K562 (cell line): Measurements from ENCODE around the gene PLPPR1. TPM values are rescaled to one million over a fixed set of nuclear protein-coding genes. Genes with fewer than 3 reads are reported as not detected.

Source experiments
- ATAC-seq: fragments of 200-7000 bp; cut with Tn5 transposase; 3 replicates; pipeline ENCODE4 v1.9.1; 2020; ENCODE audit warnings: moderate library complexity
- BruUV-seq: library from RNA; stranded (reverse); fragments of 400-500 nt; replicated peaks from 2 replicates; lab custom pipeline; 2021; lab: Mats Ljungman, UMichigan
- CTCF ChIA-PET: fragments of 300-600 bp; formaldehyde crosslinking; extraction: SDS; loops from one replicate; lab custom pipeline; 2021; ENCODE audit warnings: low intra/inter-chr PET ratio; lab: Yijun Ruan, JAX
- POLR2A ChIA-PET: fragments of 300-600, 350-650 bp; sonication (Branson Sonifier 250); formaldehyde crosslinking; extraction: SDS; loops from one replicate; lab custom pipeline; 2021; ENCODE audit warnings: antibody characterized with exemption, inconsistent platforms; lab: Yijun Ruan, JAX
- DNase-seq, 4 experiments: peaks; one replicate each; pipeline versions ENCODE4 v3.0.0 to v3.0.0-alpha.2; 2011 to 2018; ENCODE audit warnings: low spot score in 3 of 4, mixed read lengths in 3 of 4; ENCODE audit errors: extremely low read depth in 1 of 4
- FAIRE-seq: peaks from 2 replicates; lab custom pipeline; 2011; peaks lifted over from hg19 to GRCh38; lab: Jason Lieb, UNC
- H2AFZ ChIP-seq: 2 replicates; pipeline ENCODE4 v1.6.0; 2011; ENCODE audit warnings: low read depth, low read length, control low read depth, inconsistent platforms
- H3K27ac ChIP-seq: fragments of 200-600 bp; 3 replicates; pipeline ENCODE4 v1.8.0; 2011; ENCODE audit warnings: low read depth, mild to moderate bottlenecking, control low read depth, inconsistent platforms, low read length, moderate library complexity, mixed read lengths; ENCODE audit errors: extremely low read depth
- H3K27me3 ChIP-seq, 2 experiments: fragments of 300-600 bp in 1 of 2; 2 replicates in 1 of 2; 3 replicates in 1 of 2; pipeline versions ENCODE4 v1.6.0 to v1.8.0; 2011; ENCODE audit warnings: inconsistent platforms in 2 of 2, low read length in 2 of 2, mild to moderate bottlenecking in 1 of 2, mixed read lengths in 1 of 2, moderate library complexity in 1 of 2; ENCODE audit not compliant: control insufficient read depth in 2 of 2, insufficient read depth in 2 of 2
- H3K36me3 ChIP-seq: fragments of 300-600 bp; 3 replicates; pipeline ENCODE4 v1.8.0; 2011; ENCODE audit warnings: mild to moderate bottlenecking, low read length, inconsistent platforms; ENCODE audit not compliant: control insufficient read depth, insufficient read depth
- H3K4me1 ChIP-seq, 2 experiments: fragments of 200-600 bp in 1 of 2; replicated peaks in 1 of 2; 2 replicates in 1 of 2; 3 replicates in 1 of 2; pipeline versions ENCODE4 v1.5.1 to v1.8.0; 2011; ENCODE audit warnings: inconsistent platforms in 2 of 2, low read length in 2 of 2, mild to moderate bottlenecking in 1 of 2, mixed read lengths in 1 of 2, moderate library complexity in 1 of 2; ENCODE audit not compliant: control insufficient read depth in 2 of 2, insufficient read depth in 2 of 2
- H3K4me2 ChIP-seq: 2 replicates; pipeline ENCODE4 v1.6.1; 2011; ENCODE audit warnings: low read length, control low read depth, inconsistent platforms, mixed read lengths; ENCODE audit not compliant: insufficient read depth
- H3K4me3 ChIP-seq: fragments of 200-600 bp; sonication (generic), shearing (Covaris generic); 2 replicates; pipeline ENCODE4 v1.5.1; 2016; ENCODE audit warnings: control low read depth, inconsistent platforms
- H3K79me2 ChIP-seq: fragments of 200-600 bp; 3 replicates; pipeline ENCODE4 v1.8.0; 2011; ENCODE audit warnings: low read length, inconsistent platforms; ENCODE audit not compliant: control insufficient read depth, insufficient read depth
- H3K9ac ChIP-seq, 2 experiments: 2 replicates each; pipeline versions ENCODE4 v1.6.0 to v1.6.1; 2011; ENCODE audit warnings: low read depth in 2 of 2, low read length in 2 of 2, control low read depth in 1 of 2, inconsistent platforms in 1 of 2, mild to moderate bottlenecking in 1 of 2, mixed read lengths in 1 of 2; ENCODE audit not compliant: insufficient read depth in 1 of 2
- H3K9me1 ChIP-seq: one replicate; pipeline ENCODE4 v1.6.0; 2011; ENCODE audit warnings: inconsistent platforms, mild to moderate bottlenecking, low read length, moderate library complexity; ENCODE audit not compliant: control insufficient read depth, insufficient read depth
- H3K9me3 ChIP-seq: replicated peaks from 2 replicates; pipeline ENCODE4 v1.5.1; 2011; ENCODE audit warnings: low read depth, low read length, inconsistent platforms; ENCODE audit not compliant: control insufficient read depth, insufficient read depth
- H4K20me1 ChIP-seq: replicated peaks from 2 replicates; pipeline ENCODE4 v1.6.1; 2011; ENCODE audit warnings: low read length, inconsistent platforms, mixed read lengths; ENCODE audit not compliant: control insufficient read depth, insufficient read depth
- ARID1B ChIP-seq: fragments of 450-650 bp; IDR thresholded peaks from 2 replicates; pipeline ENCODE4 v1.6.1; 2016; ENCODE audit warnings: antibody characterized with exemption, mild to moderate bottlenecking, inconsistent platforms
- DIDO1 ChIP-seq: fragments of 450-650 bp; IDR thresholded peaks from 2 replicates; pipeline ENCODE4 v1.6.1; 2016; ENCODE audit warnings: low read depth, missing biosample characterization, missing genetic modification characterization
- EHMT2 ChIP-seq: fragments of 450-650 bp; IDR thresholded peaks from 2 replicates; pipeline ENCODE4 v1.6.1; 2018; ENCODE audit warnings: antibody characterized with exemption
- ESRRB ChIP-seq: fragments of 250-450 bp; sonication (Bioruptor Pico); IDR thresholded peaks from 2 replicates; pipeline ENCODE4 v1.5.0; 2020; ENCODE audit warnings: mild to moderate bottlenecking, moderate library complexity, borderline replicate concordance
- NFE2 ChIP-seq: IDR thresholded peaks from 2 replicates; pipeline ENCODE4 v1.6.1; 2014; ENCODE audit warnings: antibody characterized with exemption, low read depth
- POLR2A ChIP-seq: fragments of 450-650 bp; conservative IDR thresholded peaks from 2 replicates; pipeline ENCODE4 v1.6.1; 2016
- ZBED1 ChIP-seq: IDR thresholded peaks from 2 replicates; pipeline ENCODE4 v1.6.1; 2014
- ZNF174 ChIP-seq: fragments of 250-450 bp; sonication (Bioruptor Pico); IDR thresholded peaks from 2 replicates; pipeline ENCODE4 v1.4.0; 2020; ENCODE audit warnings: mild to moderate bottlenecking
- ZNF175 ChIP-seq: fragments of 200-800 bp; sonication (Bioruptor generic); IDR thresholded peaks from 2 replicates; pipeline ENCODE4 v1.6.1; 2016; ENCODE audit warnings: low read depth, mild to moderate bottlenecking, missing genetic modification characterization, missing compliant biosample characterization
- ZNF197 ChIP-seq: fragments of 200-800 bp; sonication (Bioruptor generic); IDR thresholded peaks from 2 replicates; pipeline ENCODE4 v1.6.1; 2016; ENCODE audit warnings: low read depth, missing genetic modification characterization, missing compliant biosample characterization
- ZNF384 ChIP-seq: IDR thresholded peaks from 2 replicates; pipeline ENCODE4 v1.6.1; 2012; ENCODE audit warnings: low read depth, low read length, improper control_type of control experiment
- ZNF561 ChIP-seq: fragments of 450-650 bp; formaldehyde crosslinking; conservative IDR thresholded peaks from 2 replicates; pipeline ENCODE4 v1.4.0; 2020; ENCODE audit warnings: mild to moderate bottlenecking, moderate library complexity
- ZNF77 ChIP-seq: fragments of 250-450 bp; sonication (Bioruptor Pico); IDR thresholded peaks from 2 replicates; pipeline ENCODE4 v1.5.0; 2020
- WGBS: fragments of 100-300 bp; shearing (Covaris generic); methylation state at CpG from one replicate; pipeline ENCODE4 v1.1.6; 2016; ENCODE audit warnings: low coverage, mixed read lengths; ENCODE audit not compliant: insufficient coverage; ENCODE audit errors: missing lambda C conversion rate; 5-methylcytosine and 5-hydroxymethylcytosine counted together
- in situ Hi-C: fragments of 300-500 bp; cut with MboI; formaldehyde crosslinking; loops from 4 replicates; pipeline ENCODE4 v1.15.0; 2018; ENCODE audit warnings: inconsistent platforms, mixed read lengths
- intact Hi-C: fragments of 100-400 bp; cut with micrococcal nuclease; formaldehyde crosslinking; loops from 2 replicates; pipeline ENCODE4 v1.14.2; 2022
- polyA plus RNA-seq, 8 experiments: library from polyadenylated mRNA; depleted of rRNA in 4 of 8; stranded (reverse) in 5 of 8; unstranded in 3 of 8; fragments of >200 nt; fragmentation: Nextera tagmentation in 2 of 8; fragmentation: Illumina TruSeq in 1 of 8; extraction: Ambion mirVana in 2 of 8; extraction: Trizol in 1 of 8; gene quantifications; 2 replicates each; pipeline versions ENCODE4 v1.2.1 to v1.2.3, GENCODE V29; 2011 to 2014; ENCODE audit warnings: inconsistent platforms in 1 of 8, missing spikeins in 1 of 8
- total RNA-seq, 7 experiments: library from RNA; depleted of rRNA in 6 of 7; stranded (reverse); fragments of >200 nt in 6 of 7; fragmentation: Illumina TruSeq in 2 of 7; extraction: Trizol in 2 of 7; gene quantifications; 2 replicates each; pipeline versions ENCODE4 v1.2.1 to v1.2.3, GENCODE V29; 2011 to 2021; ENCODE audit warnings: low replicate concordance in 1 of 7
- TF ChIP-seq, protein P1 (sequence below), 2 experiments: fragments of 200-800 bp in 1 of 2; sonication (Bioruptor generic) in 1 of 2; sonication (generic) in 1 of 2; formaldehyde crosslinking in 1 of 2; IDR thresholded peaks in 1 of 2; conservative IDR thresholded peaks in 1 of 2; 2 replicates each; pipeline versions ENCODE4 v1.5.0 to v1.6.1; 2016 to 2020; ENCODE audit warnings: missing compliant biosample characterization in 1 of 2, missing genetic modification characterization in 1 of 2, missing genetic modification reagents in 1 of 2
- TF ChIP-seq, protein P2 (sequence below): fragments of 250-450 bp; sonication (Bioruptor Pico); IDR thresholded peaks from 2 replicates; pipeline ENCODE4 v1.8.0; 2022; ENCODE audit warnings: inconsistent platforms, mild to moderate bottlenecking, moderate library complexity, borderline replicate concordance
- TF ChIP-seq, protein P3 (sequence below), 3 experiments: IDR thresholded peaks in 2 of 3; conservative IDR thresholded peaks in 1 of 3; 2 replicates each; pipeline ENCODE4 v1.5.1; 2011 to 2012; ENCODE audit warnings: low read length in 3 of 3, mild to moderate bottlenecking in 3 of 3, control low read depth in 2 of 3, improper control_type of control experiment in 1 of 3, inconsistent platforms in 1 of 3, low read depth in 1 of 3, mixed read lengths in 1 of 3, moderate library complexity in 1 of 3; ENCODE audit not compliant: insufficient read depth in 2 of 3
- TF ChIP-seq, protein P4 (sequence below): sonication (generic); IDR thresholded peaks from 2 replicates; pipeline ENCODE4 v1.6.1; 2016

Gene PLPPR1
- total and polyA plus RNA-seq, 9 of the 15 experiments (the other 6 are each of a cell fraction or from before 2014, with no cell fraction given): not detected

DNA sequence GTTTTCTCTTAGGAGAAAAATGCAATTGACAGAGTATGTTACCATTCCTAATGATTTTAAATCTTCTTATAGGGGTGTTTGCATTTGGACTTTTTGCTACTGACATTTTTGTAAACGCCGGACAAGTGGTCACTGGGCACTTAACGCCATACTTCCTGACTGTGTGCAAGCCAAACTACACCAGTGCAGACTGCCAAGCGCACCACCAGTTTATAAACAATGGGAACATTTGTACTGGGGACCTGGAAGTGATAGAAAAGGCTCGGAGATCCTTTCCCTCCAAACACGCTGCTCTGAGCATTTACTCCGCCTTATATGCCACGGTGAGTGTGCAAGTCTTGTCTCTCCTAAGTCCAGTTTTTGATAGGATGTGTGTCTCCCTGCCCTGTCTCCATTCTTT, 280.6 kb downstream of the PLPPR1 start:
- Histone ChIP-seq H3K36me3 (no peaks in the 10 kb centered on the region), H2AFZ (no peak overlapping the region), H3K27me3 (peaks cover 6 to 12% of the 10 kb centered on the region in 2 experiments; a peak in 4 of 5 replicates), H3K4me3 (no peak overlapping the region), H3K9me3 (no peaks in the 10 kb centered on the region), H3K27ac (no peak overlapping the region), H3K4me1 (no peaks in the 10 kb centered on the region), H3K4me2 (no peak overlapping the region), H4K20me1 (no peaks in the 10 kb centered on the region), H3K9ac (no peak overlapping the region), H3K79me2 (no peaks in the 10 kb centered on the region), H3K9me1 (no peaks in the 10 kb centered on the region)
- DNase-seq (no peak), ATAC-seq (no peak), FAIRE-seq (no peak)
- TF ChIP-seq ZNF175 (CRISPR knock-in tag): no peak
- TF ChIP-seq, protein P1, sequence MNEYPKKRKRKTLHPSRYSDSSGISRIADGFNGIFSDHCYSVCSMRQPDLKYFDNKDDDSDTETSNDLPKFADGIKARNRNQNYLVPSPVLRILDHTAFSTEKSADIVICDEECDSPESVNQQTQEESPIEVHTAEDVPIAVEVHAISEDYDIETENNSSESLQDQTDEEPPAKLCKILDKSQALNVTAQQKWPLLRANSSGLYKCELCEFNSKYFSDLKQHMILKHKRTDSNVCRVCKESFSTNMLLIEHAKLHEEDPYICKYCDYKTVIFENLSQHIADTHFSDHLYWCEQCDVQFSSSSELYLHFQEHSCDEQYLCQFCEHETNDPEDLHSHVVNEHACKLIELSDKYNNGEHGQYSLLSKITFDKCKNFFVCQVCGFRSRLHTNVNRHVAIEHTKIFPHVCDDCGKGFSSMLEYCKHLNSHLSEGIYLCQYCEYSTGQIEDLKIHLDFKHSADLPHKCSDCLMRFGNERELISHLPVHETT (CRISPR knock-in tag; conservative IDR thresholded peaks at IDR 0.05 in 1 of 2, IDR thresholded peaks at IDR 0.05 in 1 of 2): no peak
- no peak for TF ChIP-seq ZNF174 (CRISPR knock-in tag)
- TF ChIP-seq ZNF77: no peak
- no peak for TF ChIP-seq ZBED1
- no peak for TF ChIP-seq ARID1B
- TF ChIP-seq, protein P2, sequence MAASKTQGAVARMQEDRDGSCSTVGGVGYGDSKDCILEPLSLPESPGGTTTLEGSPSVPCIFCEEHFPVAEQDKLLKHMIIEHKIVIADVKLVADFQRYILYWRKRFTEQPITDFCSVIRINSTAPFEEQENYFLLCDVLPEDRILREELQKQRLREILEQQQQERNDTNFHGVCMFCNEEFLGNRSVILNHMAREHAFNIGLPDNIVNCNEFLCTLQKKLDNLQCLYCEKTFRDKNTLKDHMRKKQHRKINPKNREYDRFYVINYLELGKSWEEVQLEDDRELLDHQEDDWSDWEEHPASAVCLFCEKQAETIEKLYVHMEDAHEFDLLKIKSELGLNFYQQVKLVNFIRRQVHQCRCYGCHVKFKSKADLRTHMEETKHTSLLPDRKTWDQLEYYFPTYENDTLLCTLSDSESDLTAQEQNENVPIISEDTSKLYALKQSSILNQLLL (CRISPR knock-in tag): no peak
- no peak for TF ChIP-seq ESRRB (CRISPR knock-in tag)
- no peak for TF ChIP-seq POLR2A
- TF ChIP-seq, protein P3, sequence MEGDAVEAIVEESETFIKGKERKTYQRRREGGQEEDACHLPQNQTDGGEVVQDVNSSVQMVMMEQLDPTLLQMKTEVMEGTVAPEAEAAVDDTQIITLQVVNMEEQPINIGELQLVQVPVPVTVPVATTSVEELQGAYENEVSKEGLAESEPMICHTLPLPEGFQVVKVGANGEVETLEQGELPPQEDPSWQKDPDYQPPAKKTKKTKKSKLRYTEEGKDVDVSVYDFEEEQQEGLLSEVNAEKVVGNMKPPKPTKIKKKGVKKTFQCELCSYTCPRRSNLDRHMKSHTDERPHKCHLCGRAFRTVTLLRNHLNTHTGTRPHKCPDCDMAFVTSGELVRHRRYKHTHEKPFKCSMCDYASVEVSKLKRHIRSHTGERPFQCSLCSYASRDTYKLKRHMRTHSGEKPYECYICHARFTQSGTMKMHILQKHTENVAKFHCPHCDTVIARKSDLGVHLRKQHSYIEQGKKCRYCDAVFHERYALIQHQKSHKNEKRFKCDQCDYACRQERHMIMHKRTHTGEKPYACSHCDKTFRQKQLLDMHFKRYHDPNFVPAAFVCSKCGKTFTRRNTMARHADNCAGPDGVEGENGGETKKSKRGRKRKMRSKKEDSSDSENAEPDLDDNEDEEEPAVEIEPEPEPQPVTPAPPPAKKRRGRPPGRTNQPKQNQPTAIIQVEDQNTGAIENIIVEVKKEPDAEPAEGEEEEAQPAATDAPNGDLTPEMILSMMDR (IDR thresholded peaks at IDR 0.05 in 2 of 3, conservative IDR thresholded peaks at IDR 0.05 in 1 of 3; ENCODE audit: insufficient read depth in 2 of 3, low read depth in 1 of 3, low read length in 3 of 3): no peak
- no peak for TF ChIP-seq DIDO1 (tag)
- TF ChIP-seq, protein P4, sequence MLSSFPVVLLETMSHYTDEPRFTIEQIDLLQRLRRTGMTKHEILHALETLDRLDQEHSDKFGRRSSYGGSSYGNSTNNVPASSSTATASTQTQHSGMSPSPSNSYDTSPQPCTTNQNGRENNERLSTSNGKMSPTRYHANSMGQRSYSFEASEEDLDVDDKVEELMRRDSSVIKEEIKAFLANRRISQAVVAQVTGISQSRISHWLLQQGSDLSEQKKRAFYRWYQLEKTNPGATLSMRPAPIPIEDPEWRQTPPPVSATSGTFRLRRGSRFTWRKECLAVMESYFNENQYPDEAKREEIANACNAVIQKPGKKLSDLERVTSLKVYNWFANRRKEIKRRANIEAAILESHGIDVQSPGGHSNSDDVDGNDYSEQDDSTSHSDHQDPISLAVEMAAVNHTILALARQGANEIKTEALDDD: no peak
- TF ChIP-seq NFE2: no peak
- TF ChIP-seq ZNF384: no peak
- no peak for TF ChIP-seq EHMT2
- TF ChIP-seq ZNF561 (CRISPR knock-in tag): no peak
- no peak for TF ChIP-seq ZNF197 (CRISPR knock-in tag)
- intact Hi-C loops (no loop called here), in situ Hi-C loops (loop anchor here (5.0 to 10.0 kb wide), 2 partner anchors 597 to 704 kb away; no protein-coding TSS in a partner anchor)
- CTCF ChIA-PET: interaction anchor here (0.7 kb wide), 1 partner anchor 261 kb away, joined by 4 read pairs; no protein-coding TSS in a partner anchor
- BruUV-seq: no TSS peak
- WGBS: 0% methylated on average over 8 of the region's 8 CpGs
- POLR2A ChIA-PET: no interaction called here
